Epithelial cell of proximal tubule (primary cell): ENCODE data around the gene ELFN1. TPM values are rescaled to one million over a fixed set of nuclear protein-coding genes. Genes with fewer than 3 reads are reported as not detected.

Source experiments
- DNase-seq: peaks from one replicate; pipeline ENCODE4 v3.0.0-alpha.2; 2011; ENCODE audit warnings: low read depth
- H3K4me3 ChIP-seq: 2 replicates; pipeline ENCODE4 v1.5.1; 2011; ENCODE audit warnings: low read depth, mild to moderate bottlenecking, low read length
- CTCF ChIP-seq: conservative IDR thresholded peaks from 2 replicates; pipeline ENCODE4 v1.5.1; 2012; ENCODE audit warnings: low read depth, mild to moderate bottlenecking, low read length
- total RNA-seq: library from RNA; depleted of rRNA; stranded (reverse); fragments of >200 nt; gene quantifications from 2 replicates; pipeline ENCODE4 v1.2.3, GENCODE V29; 2015

Gene ELFN1
- total RNA-seq, 1 donor from 2014 or later: 0.23 TPM

GRCh38 chr7:1733908-1734730 lies 64.0 kb downstream of the ELFN1 start:
- DNase-seq: no peak
- H3K4me3 ChIP-seq: no peak overlapping the region
- TF ChIP-seq CTCF: no peak

GRCh38 chr7:1735262-1735661 lies 65.2 kb downstream of the ELFN1 start:
- DNase-seq: no peak
- no peak for TF ChIP-seq CTCF
- no peak overlapping the region for H3K4me3 ChIP-seq

GRCh38 chr7:1735806-1736483 lies 65.9 kb downstream of the ELFN1 start:
- TF ChIP-seq CTCF: no peak
- DNase-seq: no peak
- no peak overlapping the region for H3K4me3 ChIP-seq

- DNase-seq: no peak
- TF ChIP-seq CTCF: no peak
- no peak overlapping the region for H3K4me3 ChIP-seq
These were observed 66.4 kb downstream of the ELFN1 start for GRCh38 chr7:1736484-1736817.

- no peak for TF ChIP-seq CTCF
- H3K4me3 ChIP-seq: no peak overlapping the region
- DNase-seq: no peak
These were observed 66.8 kb downstream of the ELFN1 start for GRCh38 chr7:1736830-1737229.

- no peak for DNase-seq
- no peak for TF ChIP-seq CTCF
- no peak overlapping the region for H3K4me3 ChIP-seq
These were observed 67.4 kb downstream of the ELFN1 start for GRCh38 chr7:1737523-1737922.
